CD4-positive, alpha-beta T cell treated with Interleukin-15 for 1 hour (primary cell): ENCODE results near the gene GRIP1.

Source experiments
- DNase-seq: peaks from one replicate; pipeline ENCODE4 v3.0.0-alpha.2; 2020

Gene GRIP1, protein sequence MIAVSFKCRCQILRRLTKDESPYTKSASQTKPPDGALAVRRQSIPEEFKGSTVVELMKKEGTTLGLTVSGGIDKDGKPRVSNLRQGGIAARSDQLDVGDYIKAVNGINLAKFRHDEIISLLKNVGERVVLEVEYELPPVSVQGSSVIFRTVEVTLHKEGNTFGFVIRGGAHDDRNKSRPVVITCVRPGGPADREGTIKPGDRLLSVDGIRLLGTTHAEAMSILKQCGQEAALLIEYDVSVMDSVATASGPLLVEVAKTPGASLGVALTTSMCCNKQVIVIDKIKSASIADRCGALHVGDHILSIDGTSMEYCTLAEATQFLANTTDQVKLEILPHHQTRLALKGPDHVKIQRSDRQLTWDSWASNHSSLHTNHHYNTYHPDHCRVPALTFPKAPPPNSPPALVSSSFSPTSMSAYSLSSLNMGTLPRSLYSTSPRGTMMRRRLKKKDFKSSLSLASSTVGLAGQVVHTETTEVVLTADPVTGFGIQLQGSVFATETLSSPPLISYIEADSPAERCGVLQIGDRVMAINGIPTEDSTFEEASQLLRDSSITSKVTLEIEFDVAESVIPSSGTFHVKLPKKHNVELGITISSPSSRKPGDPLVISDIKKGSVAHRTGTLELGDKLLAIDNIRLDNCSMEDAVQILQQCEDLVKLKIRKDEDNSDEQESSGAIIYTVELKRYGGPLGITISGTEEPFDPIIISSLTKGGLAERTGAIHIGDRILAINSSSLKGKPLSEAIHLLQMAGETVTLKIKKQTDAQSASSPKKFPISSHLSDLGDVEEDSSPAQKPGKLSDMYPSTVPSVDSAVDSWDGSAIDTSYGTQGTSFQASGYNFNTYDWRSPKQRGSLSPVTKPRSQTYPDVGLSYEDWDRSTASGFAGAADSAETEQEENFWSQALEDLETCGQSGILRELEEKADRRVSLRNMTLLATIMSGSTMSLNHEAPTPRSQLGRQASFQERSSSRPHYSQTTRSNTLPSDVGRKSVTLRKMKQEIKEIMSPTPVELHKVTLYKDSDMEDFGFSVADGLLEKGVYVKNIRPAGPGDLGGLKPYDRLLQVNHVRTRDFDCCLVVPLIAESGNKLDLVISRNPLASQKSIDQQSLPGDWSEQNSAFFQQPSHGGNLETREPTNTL

DNA sequence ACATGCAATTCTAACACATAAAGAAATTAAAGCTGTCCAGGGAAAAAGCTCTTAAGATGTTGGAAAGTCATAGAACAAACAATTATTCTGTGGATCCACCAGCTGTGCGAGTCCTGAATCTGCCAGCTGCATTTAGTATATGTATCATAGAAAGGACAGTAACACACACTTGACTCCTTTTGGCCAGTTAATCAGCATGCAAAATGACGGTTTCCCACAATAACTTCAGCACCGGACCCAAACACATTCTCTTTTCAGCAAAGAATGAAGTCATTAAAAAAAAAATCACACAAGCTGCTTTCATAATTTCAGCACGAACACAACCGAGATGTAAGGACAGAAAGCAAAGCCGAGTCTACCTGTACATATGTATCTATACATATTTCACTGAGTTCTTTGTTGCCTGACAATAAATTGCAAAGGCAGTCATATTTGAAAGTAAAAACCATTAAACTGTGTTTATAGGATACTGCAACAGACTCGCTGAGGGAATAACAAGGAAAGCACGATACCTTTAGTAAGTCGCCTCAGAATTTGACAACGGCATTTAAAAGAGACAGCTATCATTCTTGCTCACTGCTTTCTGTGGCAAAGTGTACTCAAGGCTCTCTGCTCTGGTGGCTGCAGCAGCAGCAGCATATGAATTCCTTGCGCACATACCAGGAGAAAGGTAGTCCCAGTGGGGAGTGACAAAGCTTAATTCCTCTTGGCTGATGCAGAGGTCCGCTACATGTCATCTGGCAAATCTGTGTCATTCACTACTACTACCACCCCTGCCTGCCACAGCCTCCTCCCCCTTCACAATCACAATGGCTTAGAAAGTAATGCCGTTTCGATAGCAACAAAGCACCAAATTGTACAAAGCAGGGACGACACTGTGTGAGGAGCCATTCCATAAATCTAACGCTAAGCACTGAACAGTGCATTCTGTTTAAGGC, at the start of gene GRIP1:
TSS of gene GRIP1 (minus strand) at position 739 of the 938 bp plus-strand sequence. CDS start at position 567, 172 bp downstream.
- no peak for DNase-seq

- DNase-seq, result no peak
These were observed 47.7 kb upstream of the GRIP1 start for GRCh38 chr12:66726556-66726955.

GRCh38 chr12:66725031-66725430, 46.2 kb upstream of the GRIP1 start:
- DNase-seq, result no peak

DNA sequence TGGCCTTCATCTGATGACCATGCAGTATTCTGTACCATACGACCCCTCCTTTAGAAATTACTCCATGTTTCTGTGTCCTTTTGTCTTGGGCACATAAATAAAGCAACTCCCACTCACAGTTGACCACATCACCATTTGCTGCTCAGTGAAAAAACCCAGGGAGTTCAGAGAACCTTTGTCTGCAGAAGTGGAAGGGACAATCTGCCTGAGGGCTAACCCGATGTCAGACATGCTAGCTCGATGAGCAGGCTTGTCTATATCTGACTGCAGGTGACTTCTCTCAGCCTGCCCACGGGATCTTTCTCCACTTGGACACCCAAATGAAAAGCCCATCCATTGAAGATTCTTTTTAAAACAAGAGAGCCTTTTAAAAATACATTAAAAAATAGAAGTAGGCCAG, 45.7 kb upstream of the GRIP1 start:
- DNase-seq, result no peak

DNA sequence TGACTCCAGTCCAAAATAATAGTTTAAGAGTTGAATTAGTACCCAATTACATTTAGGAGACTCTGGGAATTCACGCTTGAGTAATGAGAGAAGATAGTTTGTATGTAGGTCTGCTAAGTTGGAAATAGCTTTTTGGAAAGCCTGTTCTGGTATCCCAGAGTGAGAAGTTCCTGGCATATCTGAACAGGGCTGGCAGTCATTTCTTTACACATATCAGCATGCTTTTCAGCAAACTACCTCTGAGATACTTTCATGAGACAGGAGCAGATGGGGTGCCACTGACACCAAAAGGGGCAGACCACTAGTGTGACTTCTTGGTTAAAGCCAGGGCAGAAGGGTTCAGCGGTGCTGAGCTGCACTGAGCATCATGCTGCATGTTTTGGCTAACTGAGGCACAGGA, 45.1 kb upstream of the GRIP1 start:
- no peak for DNase-seq

DNA sequence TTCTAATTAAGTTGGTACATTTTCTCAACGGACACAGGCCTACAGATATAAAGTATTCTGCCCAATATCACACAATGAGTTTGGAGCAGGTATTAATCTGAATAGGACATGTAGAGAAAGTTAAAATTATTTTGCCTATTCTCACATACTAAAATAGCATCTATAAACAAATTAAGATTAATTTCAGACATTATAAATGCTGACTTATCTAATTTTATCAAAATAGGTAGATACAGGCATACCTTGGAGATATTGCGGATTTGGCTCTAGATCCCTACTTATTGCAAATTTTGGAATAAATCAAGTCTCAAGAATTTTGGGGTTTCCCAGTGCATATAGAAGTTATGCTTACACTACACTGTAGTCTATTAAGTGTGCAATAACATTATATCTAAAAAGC, 41.0 kb upstream of the GRIP1 start:
- DNase-seq, result no peak

GRCh38 chr12:66717036-66717673, 38.3 kb upstream of the GRIP1 start:
- DNase-seq, result no peak

DNA sequence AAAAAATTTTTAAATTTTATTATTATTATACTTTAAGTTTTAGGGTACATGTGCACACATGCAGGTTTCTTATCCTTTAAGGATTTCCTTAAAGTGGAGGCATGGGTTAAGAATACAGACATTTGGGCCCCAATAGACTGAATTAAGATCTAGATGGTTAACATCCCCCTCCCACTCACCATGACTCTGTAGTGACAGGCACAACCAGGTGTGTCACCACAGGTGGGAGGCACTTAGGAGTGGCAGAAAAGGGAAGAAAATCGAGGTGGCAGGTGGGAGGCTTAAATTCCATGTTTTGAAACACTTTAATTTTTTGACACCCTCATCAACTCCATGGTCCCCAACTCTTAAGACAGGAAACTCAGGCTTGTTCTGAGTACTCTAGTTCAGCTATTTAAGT, 37.6 kb upstream of the GRIP1 start:
- DNase-seq, result no peak

DNA sequence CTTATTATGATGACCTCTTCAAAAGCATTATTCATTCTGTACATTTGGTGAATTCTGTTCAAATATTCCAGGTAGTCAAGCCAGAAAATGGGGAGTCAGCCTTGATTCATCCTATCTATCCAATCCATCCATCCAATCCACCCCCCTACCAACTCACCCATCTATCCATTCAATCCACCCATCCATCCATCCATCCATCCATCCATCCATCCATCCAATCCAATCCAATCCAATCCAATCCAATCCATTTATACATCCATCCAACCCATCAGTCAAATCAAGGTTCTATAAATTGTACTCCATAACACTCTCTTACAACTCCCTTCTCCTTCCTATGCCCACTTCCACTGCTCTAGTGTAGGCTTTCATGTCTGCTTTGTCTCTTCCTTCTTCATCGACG, 35.8 kb upstream of the GRIP1 start:
- no peak for DNase-seq

- DNase-seq, result no peak
These were observed 35.1 kb upstream of the GRIP1 start for GRCh38 chr12:66713984-66714383.

GRCh38 chr12:66709893-66710292, 31.0 kb upstream of the GRIP1 start:
- DNase-seq, result no peak

- no peak for DNase-seq
These were observed 30.5 kb upstream of the GRIP1 start for GRCh38 chr12:66709457-66709773.

- DNase-seq, result no peak
These were observed 30.0 kb upstream of the GRIP1 start for GRCh38 chr12:66708704-66709456.

DNA sequence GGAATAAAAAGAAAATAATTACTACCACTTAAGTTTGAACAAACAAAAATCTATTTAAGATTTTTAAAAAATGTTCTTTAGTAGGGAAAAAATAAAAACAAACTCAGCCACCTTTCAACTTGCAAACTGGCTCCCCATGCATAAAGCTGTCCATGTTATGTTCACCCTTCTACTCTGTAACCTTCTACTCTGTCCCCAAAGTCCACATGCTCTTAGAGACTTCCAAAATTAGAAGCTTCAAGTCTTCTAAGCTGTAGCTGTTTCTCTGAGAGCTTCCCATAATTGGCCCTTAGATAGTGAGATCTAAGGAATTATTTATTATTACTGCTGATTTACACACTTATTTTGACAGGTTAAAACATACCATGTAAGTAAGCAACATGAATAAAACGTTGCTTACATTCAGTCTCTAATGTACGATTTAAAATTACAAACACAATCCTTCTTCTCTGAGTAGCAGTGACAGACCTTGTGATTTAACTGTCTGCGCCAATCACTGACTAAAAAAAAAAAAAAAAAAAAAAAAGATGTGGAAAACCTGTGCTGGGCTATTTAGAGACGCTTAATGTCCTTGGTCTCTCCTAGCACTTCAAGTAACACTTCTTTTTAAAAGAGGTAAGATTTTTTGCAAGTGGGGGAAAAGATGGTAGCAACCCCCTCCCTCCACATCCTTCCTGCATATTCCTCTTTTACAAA, 28.3 kb upstream of the GRIP1 start:
- no peak for DNase-seq

- DNase-seq, result no peak
These were observed 21.0 kb upstream of the GRIP1 start for GRCh38 chr12:66699738-66700482.

DNA sequence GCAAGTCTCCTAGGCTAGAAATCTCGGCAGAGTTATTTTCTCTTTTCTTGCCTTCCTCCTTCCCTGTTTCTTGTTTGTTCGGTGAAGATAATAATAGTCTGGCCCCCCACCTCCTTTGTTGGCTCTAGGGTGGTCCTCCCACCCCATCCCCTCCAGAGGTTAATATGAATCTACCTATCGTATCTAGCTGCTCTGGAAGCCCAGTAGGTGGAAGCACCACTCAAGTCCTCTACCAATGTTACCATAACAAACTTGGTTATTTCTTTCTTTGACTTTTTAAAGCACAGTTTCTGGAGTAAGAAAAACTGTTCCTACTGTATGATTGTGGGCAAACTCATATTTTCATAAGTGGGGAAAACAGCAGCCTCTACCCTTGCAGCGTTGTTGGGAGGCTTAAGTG, 19.7 kb upstream of the GRIP1 start:
- no peak for DNase-seq

DNA sequence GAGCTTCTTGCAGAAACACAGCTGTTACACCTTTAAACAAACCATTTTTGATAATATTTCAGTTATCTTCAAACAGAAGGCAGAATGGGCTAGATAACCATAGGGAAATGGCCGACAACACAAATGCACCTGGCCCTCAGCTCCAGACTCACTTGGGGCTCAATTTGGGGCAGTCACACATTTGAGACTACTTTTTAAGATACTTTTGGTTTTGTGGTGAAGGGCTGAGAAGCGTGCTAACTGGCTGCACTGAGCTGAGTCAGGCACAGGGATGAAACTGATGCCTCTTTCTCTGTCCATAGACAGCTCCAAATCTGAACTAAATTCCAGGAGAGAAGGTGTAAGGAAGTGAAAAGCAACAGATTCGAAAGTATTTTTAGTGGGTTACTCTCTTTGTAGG, 18.5 kb upstream of the GRIP1 start:
- no peak for DNase-seq

GRCh38 chr12:66694666-66695613, 16.1 kb upstream of the GRIP1 start:
- DNase-seq, result no peak
